GM19238 (cell line): ENCODE data around the gene AFG3L2.

Experiments used
- DNase-seq: peaks from one replicate; pipeline ENCODE4 v3.0.0; 2011; ENCODE audit warnings: low spot score; ENCODE audit not compliant: insufficient read length

The AFG3L2 gene

DNA sequence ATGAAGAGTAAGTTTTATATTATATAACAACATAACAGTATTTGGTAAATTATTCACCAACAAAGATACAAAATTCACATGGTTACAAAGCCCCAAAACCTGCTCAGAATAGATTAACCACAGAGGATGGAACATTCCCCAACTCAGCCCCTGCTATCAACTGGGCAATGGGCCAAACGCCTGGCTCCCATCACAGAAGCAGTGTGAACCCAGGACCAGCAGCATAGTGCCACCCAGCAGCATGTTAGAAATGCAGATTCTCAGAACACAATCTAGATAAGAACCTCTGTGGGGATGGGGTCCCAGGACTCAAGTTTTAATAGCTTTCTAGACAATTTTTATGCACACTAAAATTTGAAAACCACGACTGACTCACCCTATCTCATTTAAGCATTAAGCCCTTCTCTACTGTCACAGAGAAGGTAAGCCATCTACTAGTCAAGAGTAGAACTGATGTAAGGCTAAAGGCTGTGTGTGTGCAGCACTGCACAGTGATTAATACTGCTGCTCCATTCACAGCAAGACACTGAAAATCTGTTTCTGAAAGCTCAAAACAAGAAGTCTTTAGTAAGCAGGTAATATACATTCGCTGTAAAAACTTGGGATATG is 15.2 kb downstream of the AFG3L2 start:
- no peak for DNase-seq

DNA sequence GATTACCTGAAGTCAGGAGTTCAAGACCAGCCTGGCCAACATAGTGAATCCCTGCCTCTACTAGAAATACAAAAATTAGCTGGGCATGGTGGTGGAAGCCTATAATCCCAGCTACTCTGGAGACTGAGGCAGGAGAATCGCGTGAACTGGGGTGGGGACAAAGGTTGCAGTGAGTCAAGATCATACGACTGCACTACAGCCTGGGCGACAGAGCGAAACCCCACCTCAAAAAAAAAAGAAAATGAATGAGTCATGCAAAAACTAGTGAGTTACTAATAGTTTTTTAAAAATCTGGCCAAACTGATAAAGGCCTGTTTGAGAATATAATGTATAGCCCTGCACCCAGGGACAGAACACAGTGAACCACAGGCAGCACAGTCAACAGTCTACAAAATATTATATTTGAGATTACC is 17.5 kb downstream of the AFG3L2 start:
- DNase-seq = no peak

DNA sequence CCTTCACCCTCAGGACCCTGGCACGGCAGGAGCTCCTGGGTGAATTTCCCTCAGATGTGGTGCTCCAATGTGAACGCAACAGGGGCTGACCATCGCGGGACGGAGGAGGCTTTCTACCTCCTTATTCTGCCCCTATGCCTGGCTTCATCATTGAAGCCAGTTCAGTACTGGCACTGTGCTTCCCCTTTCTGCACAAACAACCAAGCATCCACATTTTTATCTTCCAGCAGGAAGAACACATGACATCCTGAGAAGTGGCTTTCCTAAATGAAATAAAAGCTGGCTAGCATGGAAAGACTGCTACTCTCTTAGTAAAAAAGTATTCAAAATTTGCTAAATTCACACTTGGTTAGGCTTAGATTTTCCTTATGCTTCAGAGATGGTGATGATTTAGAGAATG is 24.8 kb downstream of the AFG3L2 start:
- no peak for DNase-seq

DNA sequence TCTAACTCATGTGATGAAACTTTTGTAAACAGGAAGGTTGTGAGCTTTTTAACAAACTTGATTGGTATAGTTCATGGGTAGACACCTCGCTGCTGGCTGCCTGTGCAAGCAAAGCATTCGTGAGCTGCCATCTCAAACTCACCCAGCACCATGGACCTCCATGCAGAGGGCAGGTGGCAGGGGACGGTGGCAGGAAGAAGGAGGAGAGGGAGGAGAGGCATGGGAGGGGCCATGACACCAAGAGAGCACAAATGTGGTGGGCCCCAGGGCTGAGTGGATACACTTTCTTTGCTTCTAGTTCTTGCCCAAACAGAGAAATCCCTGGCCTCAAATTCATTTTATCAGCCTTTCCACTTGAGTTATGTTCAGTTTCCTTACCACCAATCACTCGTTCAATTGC is 29.1 kb downstream of the AFG3L2 start:
- DNase-seq = no peak

DNA sequence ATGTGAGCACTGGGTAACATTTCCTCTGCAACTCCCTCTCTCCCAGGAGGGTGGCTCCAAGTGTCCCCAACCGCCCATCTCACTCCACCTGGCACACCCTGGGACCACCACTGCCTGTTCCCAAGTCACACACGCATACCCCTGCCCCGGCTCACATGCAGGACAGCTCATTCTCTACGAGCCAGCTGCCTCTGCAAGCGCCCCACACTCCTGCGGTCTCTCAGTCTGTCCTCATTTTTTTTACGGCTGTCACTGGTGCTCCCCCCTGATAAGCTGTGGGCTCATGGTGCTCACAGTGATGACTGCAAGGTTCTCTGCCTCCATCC is 30.8 kb downstream of the AFG3L2 start:
- DNase-seq = no peak

DNA sequence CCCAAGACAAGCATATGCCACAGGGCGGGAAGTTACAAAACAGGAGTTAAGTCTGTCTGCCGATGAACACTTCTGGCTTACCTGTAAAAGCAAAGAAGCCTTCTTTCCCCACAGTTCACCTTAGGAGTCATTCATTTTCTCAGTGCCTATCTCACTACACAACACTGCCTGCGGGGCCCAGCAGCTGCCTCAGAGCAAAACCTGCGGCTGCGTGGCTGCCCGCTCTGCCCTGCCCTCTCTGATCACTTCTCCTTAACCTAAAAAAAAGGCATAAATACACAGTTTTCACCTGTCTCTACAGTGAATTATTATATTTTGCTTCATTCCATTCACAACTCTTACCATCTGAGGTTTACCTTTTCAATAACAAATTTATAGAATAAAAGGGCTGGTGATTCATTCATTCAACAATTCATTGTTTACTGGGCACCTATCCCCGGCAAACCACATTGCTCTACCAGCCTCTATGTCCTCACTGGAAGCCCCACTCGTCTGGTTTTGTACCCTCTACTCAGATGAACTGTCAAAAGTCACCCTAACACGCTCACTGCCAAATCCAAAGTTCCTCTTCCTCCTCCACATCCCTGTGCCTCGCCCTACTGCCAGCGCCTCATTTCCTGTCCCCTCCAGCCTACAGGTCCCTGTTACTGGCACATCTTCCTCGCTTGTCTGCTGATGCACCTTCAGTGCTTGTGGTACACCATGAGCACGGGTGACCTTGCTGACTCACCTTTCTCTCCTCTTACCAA is 31.4 kb downstream of the AFG3L2 start:
- no peak for DNase-seq

DNA sequence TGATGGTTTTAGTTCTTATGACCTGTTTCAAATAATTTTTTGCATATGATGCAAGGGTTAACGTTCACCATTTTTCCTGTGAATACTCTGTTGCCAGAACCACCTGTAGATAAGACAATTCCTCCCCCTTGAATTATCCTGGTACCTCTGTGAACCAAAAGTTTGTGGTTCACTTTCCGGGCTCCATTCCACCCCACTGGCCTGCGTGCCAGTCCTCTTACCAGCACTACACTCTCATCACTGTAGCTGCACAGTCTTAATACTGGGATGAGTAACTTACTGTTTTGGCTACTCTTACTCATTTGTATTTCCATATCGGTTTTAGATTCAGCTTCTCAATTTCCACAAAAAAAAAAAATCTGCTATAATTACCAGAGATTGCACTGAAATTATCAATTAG is 34.4 kb downstream of the AFG3L2 start:
- DNase-seq = no peak

DNA sequence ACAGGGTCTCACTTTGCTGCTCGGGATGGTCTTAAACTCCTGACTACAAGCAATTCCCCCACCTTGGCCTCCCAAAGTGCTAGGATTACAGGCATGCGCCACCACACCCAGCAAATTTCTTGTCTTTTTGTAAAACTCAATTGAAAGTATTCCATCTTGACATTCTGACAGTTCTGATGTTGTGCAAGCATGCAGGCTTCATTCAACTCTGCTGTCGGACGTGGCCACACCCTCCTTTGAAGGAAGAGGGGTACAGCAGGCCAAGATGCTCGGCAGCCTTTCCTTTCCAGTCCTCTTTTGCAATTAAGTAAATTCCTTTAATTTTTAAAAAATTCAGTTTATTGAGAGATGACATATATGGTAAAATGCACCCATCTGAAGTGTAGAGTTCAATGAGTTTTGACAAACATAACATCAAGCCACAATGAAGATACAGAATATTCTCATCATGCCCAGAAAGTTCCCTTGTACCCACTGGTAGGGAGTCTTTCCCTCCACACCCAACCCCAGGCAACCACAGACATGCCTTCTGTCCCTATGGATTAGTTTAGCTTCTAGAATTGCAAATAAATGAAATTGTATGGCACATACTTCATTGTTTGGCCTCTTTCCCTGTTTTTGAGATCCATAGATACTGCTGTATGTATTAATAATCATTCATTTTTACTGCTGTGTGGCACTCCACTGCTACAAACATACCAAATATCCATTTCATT is 35.9 kb downstream of the AFG3L2 start:
- no peak for DNase-seq

DNA sequence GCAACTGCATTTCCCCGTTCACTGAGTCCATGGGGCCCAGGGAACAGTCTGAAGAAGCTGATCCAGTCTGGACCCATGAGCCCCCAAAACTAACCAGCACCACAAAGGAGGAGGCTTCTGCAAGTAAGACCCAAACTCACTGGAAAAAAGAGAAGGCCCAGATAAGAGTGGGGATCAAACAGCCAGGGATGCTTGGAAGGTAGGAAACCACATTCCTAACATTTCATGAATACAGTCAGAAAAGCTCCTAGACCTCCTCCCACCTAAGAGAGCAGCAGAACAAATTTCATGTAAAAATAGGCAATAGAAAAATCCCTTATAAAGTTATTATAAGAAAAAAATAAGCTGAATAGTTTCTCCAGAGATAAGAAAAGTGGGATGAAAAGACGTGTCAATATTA is 38.6 kb downstream of the AFG3L2 start:
- no peak for DNase-seq

DNA sequence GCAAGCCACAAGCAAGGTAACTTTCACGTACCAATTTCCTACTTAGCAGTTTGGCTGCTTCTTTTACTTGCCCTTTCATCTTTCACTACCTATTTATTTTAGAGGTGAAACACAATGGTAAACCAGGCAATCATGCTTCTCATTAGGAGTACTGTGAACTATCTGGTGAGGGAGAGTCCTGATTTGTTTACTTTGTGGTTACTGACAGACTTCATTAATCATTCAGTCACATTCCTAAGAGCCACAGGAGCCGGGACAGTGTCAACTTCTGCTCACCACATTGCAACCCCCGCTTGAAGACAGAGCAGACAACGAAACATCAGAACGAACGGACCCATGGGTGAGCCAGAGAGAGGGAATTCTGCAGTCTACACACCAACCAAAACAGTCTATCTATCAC is 40.1 kb downstream of the AFG3L2 start:
- no peak for DNase-seq

DNA sequence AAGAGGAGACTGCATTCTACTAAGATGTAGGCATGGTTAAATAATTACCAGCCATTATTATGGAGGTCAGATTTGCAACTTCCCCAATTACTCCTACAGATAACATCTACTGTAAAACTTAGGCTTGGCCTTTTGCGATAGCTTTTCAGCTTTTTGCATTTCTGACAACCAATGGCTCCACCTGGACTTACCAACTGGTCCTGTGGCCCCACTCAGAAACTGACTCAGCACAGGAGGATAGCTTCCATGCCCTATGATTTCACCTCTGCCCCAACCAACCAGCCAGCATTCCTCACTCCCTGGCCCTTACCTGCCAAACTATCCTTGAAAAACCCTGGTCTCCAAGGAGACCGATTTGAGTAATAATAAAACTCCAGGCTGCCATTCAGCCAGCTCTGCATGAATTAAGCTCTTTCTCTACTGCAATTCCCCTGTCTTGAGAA is 40.8 kb downstream of the AFG3L2 start:
- no peak for DNase-seq

DNA sequence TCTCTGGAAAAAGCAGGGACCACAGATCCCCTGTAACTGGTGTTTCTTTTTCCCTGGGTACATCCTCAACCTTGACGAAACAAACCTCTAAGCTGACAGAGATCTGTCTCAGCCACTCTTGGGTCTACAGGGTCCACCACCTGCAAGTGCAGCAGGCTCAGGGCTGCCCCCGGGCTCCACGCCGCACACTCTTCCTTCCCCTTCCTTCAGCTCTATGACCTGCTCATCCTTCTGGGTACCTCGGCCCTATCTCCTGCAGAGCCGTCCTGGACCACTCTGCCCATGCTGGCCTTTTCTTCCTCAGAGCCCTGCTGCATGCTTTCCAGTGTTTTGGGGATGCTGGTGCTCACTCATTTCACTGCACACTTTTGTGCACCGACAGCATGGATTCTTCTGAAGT is 41.5 kb downstream of the AFG3L2 start:
- no peak for DNase-seq

DNA sequence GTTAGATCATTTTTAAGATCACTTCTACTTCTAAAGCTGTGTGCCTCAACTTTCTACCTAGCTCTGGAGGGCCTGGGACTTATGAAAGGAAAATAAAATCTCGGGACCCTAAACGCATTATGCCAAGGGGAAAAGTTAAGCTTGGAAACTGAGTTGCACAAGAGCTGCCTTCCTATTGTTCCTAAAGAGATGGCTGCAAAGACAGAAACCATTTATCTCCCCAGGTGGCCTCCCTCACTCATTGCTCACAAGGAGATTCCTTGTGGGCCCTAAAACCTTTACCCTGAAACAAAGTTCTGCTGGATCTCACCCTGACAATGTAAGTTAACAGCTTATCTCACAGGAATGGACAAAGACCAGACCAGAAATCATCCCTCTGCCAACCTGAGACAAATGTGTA is 42.2 kb downstream of the AFG3L2 start:
- no peak for DNase-seq

DNA sequence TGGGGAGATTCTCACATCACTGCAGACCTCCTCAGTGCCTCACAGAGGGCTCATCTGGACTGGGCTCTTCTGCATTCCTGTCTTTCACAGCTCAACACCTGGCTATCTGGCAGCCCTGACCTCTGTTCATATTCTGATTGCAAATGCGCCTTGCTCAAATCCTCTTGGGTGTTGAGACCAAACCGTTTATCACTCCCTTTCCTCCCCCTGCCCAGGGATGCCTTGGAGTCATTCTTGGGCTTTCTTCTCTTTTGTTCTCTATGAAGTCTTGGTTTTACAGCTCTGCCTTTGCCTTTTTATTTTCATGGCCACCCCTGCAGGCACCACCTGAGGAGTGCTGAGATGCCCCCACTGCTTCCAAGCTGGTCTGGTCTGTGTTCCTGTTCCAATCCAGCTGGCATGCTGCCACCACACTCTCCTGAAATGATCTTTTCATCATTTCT is 42.6 kb downstream of the AFG3L2 start:
- DNase-seq = no peak

DNA sequence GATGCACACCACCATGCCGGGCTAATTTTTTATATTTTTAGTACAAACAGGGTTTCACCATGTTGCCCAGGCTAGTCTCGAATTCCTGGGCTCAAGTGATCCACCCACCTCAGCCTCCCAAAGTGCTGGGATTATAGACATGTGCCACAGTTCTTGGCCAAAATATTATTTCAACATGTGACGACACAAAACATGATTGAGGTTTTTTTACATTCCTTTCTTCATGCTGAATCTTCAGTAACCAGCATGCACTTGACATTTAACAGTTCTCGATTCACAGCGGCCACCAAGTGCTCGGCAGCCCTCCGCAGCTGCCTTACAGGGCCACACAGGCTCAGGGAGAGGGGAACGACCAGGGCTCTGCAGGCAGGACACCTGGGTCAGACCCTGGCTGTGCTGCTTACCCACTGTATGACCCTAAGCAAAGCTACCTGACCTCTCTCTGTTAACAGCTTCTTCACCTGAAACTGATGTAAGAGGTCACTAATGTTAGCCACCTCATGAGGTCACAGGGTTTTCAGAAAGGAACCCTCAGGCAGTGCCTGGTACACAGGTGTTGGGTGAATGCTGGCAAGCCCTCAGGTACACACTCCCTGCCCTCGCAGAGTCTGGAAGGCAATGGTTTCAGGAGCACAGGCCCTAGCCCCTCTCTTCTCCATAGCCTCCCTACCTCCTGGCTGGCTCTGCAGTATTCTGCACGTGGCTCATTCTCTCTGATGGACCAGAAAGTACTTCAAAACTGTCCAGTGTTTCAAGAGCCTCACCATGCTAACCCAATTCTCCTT is 43.3 kb downstream of the AFG3L2 start:
- no peak for DNase-seq

DNA sequence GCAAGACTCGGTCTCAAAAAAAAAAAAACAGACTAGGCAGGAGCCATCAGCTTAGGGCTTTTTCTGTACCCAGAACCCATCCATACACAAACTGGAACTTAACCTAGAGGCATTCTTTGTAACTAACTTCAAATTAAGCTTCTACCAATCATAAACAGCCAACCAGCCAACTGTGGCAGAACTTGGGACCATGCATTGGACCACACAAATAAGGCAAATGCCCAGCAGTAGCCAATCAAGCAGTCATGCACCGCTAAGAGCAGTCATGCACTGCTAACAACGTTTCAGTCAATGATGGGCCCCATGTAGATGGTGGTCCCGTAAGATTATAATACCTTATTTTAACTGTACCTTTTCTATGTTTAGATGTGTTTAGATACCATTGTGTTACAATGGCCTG is 46.3 kb downstream of the AFG3L2 start:
- no peak for DNase-seq

DNA sequence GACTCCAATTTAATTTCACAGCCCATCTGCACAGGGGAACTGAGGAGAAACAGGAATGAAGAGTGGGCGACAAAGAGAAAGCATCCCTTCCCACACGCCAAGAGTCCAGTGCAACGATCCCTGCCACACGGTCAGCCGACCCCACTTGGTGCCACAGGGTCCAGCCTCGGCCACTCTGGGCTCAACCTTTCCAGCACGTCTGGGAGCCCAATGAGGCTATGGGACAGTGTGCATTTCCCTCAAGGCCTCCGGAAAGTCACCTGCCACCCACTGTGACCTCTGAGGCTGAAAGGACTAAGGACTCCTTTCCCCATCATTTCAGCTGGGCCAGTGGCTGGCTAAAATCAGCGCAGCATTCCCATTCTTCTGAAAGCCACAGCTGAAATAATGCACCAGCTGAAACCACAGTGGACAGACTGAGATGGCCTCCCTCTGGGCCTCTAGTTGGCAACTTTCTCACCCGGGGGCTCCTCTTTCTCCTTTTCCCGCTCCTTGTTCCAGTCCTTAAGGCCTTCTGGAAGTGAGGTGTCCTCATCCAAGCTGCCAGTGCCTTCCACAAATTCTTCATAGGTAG is 47.8 kb downstream of the AFG3L2 start:
- no peak for DNase-seq

DNA sequence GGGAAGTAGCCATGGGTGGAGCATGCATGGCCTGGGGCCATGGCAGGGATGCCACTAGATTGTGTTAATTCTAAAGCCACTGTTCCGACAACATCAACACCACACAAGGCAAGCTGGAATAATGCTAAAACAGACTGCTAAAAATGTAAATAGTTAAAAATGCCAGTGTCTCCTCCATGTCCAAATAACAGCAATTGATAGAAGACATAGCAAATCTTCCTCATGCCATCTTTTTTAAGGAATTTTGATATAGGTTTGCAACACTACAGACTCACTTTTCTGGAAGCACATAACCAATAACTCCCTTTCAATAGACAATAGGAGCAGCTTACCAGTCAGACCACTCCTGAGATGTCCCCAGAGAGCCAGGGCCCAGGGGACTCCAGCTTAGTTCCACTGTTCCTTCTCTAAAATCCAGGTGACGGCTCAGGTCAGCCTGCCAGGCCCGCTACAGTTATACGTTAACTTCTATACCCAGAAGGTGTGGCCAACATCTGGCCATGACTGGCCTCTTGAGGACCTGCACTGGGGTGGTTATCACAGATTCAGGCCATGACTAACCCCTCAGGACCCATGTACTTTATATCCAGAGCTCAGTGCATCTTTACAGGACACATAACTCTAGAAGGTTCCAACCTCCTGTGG is 48.7 kb downstream of the AFG3L2 start:
- no peak for DNase-seq

DNA sequence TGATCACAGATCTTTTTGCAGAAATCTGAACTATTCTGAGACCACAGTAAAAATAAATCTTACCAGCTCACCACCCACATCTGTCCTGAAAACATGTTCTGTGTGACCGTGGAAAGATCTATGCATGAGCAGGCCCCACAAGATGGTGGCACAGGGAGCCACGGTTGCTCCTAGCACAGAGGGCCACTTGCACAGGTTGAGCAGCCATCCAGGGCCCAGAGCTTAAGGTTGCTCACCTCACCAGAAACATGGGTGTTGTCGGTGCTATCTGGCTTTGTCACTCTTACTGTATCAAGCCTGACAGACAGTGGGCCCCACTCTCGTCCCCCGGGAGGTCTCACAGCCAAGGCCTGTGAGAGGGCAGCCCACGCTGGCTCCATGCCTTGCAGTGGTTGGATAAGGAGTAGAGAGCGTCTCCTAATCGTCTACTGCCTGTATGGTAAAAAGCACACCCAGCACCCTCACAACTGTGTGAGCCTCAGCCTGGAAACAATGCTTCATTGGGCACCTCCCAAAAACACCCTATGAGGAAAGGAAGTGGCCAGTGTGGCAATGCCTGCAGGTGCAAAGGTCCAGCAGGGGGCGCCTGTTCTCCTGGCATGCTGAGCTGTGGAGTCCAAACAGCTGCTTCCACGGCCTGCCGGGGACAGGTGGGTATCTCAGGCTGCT is 49.4 kb downstream of the AFG3L2 start:
- peak; percentile 69 for DNase-seq

DNA sequence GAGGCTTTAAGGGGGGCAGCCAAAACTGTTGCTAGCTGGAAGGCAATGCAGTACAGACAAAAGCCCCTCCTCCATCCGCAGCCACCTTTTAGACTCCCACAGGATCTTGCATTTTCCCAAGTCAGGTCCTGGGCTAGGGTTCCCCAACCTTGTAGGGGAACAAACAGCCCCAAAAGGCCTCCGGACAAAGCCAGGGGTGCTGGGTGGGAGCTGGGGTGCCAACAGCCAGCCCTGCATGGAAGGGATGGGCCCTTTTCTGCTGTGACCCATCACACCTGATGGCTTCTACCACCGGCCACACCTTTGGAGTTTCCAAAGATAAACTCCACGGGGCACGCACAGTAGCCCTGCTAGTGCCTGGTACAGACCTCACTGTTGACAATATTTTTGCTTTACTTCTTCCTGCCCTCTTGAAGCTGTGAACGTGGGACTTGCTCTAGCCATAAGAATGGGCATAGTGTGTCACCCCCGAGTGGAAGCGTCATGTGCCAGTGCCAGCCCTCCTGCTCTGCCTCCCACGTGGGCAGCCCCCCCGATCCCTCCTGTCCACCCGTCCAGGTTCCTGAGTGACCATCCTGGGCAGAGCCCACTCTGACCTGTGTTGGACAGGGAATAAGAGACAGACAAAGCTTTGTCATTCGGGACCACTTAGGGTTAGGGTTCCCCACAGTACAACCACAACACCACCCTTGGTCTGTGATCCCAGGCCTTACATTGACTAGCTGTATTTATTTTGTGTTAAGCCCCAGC is 50.1 kb downstream of the AFG3L2 start:
- no peak for DNase-seq
